ENCODE results near the gene PTCHD4. TPM values are rescaled to one million over a fixed set of nuclear protein-coding genes. Genes with fewer than 3 reads are reported as not detected.

PTCHD4 gene
- total and polyA plus RNA-seq, 2 of the 13 experiments (the other 11 are each of a cell fraction or from before 2014, with no cell fraction given) = 28.4 to 32.9 TPM

DNA sequence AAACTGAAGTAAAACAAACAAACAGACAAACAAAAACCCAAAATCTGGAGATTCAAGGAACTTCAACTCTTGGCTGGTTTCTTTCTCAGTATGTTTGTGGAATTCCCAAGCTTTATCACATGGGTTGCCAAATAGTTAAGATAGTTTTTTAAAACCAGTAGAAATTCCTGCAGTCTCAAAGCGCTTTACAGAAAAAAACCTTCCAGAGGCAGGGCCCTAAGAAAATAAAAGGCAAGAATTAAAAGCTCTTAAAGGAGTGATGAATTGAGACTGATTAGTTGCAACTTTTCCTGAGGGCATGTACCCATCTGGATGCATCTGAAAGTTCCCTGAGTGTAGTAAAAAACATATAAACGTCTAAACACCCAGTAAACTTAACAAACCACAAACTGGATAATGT lies 25.9 kb upstream of the PTCHD4 start (continued):
- TF ChIP-seq, protein P1, sequence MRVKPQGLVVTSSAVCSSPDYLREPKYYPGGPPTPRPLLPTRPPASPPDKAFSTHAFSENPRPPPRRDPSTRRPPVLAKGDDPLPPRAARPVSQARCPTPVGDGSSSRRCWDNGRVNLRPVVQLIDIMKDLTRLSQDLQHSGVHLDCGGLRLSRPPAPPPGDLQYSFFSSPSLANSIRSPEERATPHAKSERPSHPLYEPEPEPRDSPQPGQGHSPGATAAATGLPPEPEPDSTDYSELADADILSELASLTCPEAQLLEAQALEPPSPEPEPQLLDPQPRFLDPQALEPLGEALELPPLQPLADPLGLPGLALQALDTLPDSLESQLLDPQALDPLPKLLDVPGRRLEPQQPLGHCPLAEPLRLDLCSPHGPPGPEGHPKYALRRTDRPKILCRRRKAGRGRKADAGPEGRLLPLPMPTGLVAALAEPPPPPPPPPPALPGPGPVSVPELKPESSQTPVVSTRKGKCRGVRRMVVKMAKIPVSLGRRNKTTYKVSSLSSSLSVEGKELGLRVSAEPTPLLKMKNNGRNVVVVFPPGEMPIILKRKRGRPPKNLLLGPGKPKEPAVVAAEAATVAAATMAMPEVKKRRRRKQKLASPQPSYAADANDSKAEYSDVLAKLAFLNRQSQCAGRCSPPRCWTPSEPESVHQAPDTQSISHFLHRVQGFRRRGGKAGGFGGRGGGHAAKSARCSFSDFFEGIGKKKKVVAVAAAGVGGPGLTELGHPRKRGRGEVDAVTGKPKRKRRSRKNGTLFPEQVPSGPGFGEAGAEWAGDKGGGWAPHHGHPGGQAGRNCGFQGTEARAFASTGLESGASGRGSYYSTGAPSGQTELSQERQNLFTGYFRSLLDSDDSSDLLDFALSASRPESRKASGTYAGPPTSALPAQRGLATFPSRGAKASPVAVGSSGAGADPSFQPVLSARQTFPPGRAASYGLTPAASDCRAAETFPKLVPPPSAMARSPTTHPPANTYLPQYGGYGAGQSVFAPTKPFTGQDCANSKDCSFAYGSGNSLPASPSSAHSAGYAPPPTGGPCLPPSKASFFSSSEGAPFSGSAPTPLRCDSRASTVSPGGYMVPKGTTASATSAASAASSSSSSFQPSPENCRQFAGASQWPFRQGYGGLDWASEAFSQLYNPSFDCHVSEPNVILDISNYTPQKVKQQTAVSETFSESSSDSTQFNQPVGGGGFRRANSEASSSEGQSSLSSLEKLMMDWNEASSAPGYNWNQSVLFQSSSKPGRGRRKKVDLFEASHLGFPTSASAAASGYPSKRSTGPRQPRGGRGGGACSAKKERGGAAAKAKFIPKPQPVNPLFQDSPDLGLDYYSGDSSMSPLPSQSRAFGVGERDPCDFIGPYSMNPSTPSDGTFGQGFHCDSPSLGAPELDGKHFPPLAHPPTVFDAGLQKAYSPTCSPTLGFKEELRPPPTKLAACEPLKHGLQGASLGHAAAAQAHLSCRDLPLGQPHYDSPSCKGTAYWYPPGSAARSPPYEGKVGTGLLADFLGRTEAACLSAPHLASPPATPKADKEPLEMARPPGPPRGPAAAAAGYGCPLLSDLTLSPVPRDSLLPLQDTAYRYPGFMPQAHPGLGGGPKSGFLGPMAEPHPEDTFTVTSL (CRISPR knock-in tag; IDR thresholded peaks at IDR 0.05; ENCODE audit: borderline replicate concordance) = no peak
- TF ChIP-seq, protein P2, sequence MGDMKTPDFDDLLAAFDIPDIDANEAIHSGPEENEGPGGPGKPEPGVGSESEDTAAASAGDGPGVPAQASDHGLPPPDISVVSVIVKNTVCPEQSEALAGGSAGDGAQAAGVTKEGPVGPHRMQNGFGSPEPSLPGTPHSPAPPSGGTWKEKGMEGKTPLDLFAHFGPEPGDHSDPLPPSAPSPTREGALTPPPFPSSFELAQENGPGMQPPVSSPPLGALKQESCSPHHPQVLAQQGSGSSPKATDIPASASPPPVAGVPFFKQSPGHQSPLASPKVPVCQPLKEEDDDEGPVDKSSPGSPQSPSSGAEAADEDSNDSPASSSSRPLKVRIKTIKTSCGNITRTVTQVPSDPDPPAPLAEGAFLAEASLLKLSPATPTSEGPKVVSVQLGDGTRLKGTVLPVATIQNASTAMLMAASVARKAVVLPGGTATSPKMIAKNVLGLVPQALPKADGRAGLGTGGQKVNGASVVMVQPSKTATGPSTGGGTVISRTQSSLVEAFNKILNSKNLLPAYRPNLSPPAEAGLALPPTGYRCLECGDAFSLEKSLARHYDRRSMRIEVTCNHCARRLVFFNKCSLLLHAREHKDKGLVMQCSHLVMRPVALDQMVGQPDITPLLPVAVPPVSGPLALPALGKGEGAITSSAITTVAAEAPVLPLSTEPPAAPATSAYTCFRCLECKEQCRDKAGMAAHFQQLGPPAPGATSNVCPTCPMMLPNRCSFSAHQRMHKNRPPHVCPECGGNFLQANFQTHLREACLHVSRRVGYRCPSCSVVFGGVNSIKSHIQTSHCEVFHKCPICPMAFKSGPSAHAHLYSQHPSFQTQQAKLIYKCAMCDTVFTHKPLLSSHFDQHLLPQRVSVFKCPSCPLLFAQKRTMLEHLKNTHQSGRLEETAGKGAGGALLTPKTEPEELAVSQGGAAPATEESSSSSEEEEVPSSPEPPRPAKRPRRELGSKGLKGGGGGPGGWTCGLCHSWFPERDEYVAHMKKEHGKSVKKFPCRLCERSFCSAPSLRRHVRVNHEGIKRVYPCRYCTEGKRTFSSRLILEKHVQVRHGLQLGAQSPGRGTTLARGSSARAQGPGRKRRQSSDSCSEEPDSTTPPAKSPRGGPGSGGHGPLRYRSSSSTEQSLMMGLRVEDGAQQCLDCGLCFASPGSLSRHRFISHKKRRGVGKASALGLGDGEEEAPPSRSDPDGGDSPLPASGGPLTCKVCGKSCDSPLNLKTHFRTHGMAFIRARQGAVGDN (CRISPR knock-in tag; IDR thresholded peaks at IDR 0.05) = no peak
- no peak for TF ChIP-seq ZNF564 (CRISPR knock-in tag; IDR thresholded peaks at IDR 0.05)
- TF ChIP-seq ZMYM4 (CRISPR knock-in tag; IDR thresholded peaks at IDR 0.05) = no peak
- TF ChIP-seq AGO2 (optimal IDR thresholded peaks at IDR 0.05; ENCODE audit: low read depth, low read length) = no peak
- TF ChIP-seq, protein P3, sequence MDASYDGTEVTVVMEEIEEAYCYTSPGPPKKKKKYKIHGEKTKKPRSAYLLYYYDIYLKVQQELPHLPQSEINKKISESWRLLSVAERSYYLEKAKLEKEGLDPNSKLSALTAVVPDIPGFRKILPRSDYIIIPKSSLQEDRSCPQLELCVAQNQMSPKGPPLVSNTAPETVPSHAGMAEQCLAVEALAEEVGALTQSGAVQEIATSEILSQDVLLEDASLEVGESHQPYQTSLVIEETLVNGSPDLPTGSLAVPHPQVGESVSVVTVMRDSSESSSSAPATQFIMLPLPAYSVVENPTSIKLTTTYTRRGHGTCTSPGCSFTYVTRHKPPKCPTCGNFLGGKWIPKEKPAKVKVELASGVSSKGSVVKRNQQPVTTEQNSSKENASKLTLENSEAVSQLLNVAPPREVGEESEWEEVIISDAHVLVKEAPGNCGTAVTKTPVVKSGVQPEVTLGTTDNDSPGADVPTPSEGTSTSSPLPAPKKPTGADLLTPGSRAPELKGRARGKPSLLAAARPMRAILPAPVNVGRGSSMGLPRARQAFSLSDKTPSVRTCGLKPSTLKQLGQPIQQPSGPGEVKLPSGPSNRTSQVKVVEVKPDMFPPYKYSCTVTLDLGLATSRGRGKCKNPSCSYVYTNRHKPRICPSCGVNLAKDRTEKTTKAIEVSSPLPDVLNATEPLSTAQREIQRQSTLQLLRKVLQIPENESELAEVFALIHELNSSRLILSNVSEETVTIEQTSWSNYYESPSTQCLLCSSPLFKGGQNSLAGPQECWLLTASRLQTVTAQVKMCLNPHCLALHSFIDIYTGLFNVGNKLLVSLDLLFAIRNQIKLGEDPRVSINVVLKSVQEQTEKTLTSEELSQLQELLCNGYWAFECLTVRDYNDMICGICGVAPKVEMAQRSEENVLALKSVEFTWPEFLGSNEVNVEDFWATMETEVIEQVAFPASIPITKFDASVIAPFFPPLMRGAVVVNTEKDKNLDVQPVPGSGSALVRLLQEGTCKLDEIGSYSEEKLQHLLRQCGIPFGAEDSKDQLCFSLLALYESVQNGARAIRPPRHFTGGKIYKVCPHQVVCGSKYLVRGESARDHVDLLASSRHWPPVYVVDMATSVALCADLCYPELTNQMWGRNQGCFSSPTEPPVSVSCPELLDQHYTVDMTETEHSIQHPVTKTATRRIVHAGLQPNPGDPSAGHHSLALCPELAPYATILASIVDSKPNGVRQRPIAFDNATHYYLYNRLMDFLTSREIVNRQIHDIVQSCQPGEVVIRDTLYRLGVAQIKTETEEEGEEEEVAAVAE (CRISPR knock-in tag; IDR thresholded peaks at IDR 0.05; ENCODE audit: borderline replicate concordance) = no peak
- no peak for TF ChIP-seq ZNF567 (CRISPR knock-in tag; IDR thresholded peaks at IDR 0.05; ENCODE audit: borderline replicate concordance)
- no peak for TF ChIP-seq ZNF234 (CRISPR knock-in tag; conservative IDR thresholded peaks at IDR 0.05)

All from HepG2 (cell line).